ENCODE results near the gene SLC7A14.

SLC7A14 gene

GRCh38 chr3:170585937-170586310, at the start of gene SLC7A14:
Gene SLC7A14 (minus strand): TSS chr3:170586075. CDS start chr3:170526936, 59,139 bp downstream.
- no peak for DNase-seq

- DNase-seq: no peak
Measured at GRCh38 chr3:170635385-170635735, 49.5 kb upstream of the SLC7A14 start.

- DNase-seq: no peak
Measured at GRCh38 chr3:170634663-170635384, 48.9 kb upstream of the SLC7A14 start.

- no peak for DNase-seq
Measured at GRCh38 chr3:170633573-170633972, 47.7 kb upstream of the SLC7A14 start.

GRCh38 chr3:170632780-170633179, 46.9 kb upstream of the SLC7A14 start:
- DNase-seq: no peak

- DNase-seq: no peak
Measured at GRCh38 chr3:170631755-170632488, 46.0 kb upstream of the SLC7A14 start.

- no peak for DNase-seq
Measured at GRCh38 chr3:170623524-170623923, 37.6 kb upstream of the SLC7A14 start.

- no peak for DNase-seq
Measured at GRCh38 chr3:170622369-170623159, 36.7 kb upstream of the SLC7A14 start.

- no peak for DNase-seq
Measured at GRCh38 chr3:170621256-170621655, 35.4 kb upstream of the SLC7A14 start.

GRCh38 chr3:170614214-170614966, 28.5 kb upstream of the SLC7A14 start:
- no peak for DNase-seq

GRCh38 chr3:170611751-170612150, 25.9 kb upstream of the SLC7A14 start:
- no peak for DNase-seq

- no peak for DNase-seq
Measured at GRCh38 chr3:170610321-170610884, 24.5 kb upstream of the SLC7A14 start.

GRCh38 chr3:170608475-170608874, 22.6 kb upstream of the SLC7A14 start:
- no peak for DNase-seq

GRCh38 chr3:170606675-170607074, 20.8 kb upstream of the SLC7A14 start:
- no peak for DNase-seq

- DNase-seq: no peak
Measured at GRCh38 chr3:170605490-170605889, 19.6 kb upstream of the SLC7A14 start.

- no peak for DNase-seq
Measured at GRCh38 chr3:170603770-170604510, 18.1 kb upstream of the SLC7A14 start.

GRCh38 chr3:170602556-170602955, 16.7 kb upstream of the SLC7A14 start:
- no peak for DNase-seq

GRCh38 chr3:170600005-170600624, 14.2 kb upstream of the SLC7A14 start:
- no peak for DNase-seq

GRCh38 chr3:170599091-170599490, 13.2 kb upstream of the SLC7A14 start:
- DNase-seq: no peak

- DNase-seq: no peak
Measured at GRCh38 chr3:170598091-170598502, 12.2 kb upstream of the SLC7A14 start.

GRCh38 chr3:170594528-170594927, 8.7 kb upstream of the SLC7A14 start:
- DNase-seq: no peak

Data from activated gamma-delta T cell treated with Interleukin-2 at 50 U/mL for 16 hours (primary cell).